ENCODE data around the gene UNC45B.

Gene UNC45B

DNA sequence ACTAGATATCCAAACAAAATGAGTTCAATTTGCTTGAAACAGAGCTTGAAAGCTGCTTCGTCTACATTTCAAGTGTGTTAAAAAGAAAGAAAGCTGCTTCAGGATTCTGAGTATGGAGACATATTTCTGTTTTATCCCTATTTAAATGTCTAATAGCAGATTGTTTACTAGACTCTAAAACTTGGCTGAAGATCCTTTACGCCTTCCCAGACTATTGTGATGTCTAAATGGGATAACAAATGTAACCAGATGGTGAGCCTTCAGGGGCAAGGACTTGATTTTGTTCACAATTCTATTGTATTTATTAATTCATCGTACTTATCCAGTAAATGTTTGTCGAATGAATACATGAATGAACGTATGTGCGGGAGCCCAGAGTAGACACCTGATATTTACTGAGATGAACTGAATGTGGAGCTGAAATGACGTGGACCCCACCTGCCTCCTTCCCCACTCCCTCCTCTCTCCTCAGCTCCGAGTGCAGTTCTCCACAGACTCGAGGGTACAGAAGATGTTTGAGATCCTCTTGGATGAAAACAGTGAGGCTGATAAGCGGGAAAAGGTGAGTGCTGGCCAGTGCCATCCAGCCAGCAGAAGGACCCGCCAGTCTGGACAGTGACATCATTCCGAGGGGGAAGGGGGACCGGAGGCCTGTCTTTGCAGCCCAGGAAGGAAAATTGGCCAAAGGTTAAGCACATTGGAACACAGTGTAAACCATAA is 5.0 kb downstream of the UNC45B start:
- TF ChIP-seq, protein P1, sequence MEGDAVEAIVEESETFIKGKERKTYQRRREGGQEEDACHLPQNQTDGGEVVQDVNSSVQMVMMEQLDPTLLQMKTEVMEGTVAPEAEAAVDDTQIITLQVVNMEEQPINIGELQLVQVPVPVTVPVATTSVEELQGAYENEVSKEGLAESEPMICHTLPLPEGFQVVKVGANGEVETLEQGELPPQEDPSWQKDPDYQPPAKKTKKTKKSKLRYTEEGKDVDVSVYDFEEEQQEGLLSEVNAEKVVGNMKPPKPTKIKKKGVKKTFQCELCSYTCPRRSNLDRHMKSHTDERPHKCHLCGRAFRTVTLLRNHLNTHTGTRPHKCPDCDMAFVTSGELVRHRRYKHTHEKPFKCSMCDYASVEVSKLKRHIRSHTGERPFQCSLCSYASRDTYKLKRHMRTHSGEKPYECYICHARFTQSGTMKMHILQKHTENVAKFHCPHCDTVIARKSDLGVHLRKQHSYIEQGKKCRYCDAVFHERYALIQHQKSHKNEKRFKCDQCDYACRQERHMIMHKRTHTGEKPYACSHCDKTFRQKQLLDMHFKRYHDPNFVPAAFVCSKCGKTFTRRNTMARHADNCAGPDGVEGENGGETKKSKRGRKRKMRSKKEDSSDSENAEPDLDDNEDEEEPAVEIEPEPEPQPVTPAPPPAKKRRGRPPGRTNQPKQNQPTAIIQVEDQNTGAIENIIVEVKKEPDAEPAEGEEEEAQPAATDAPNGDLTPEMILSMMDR (conservative IDR thresholded peaks at IDR 0.05; ENCODE audit: low read depth, low read length): no peak
- DNase-seq (ENCODE audit: low read depth): no peak
- no peak overlapping the region for H3K4me3 ChIP-seq (ENCODE audit: low read length)

- TF ChIP-seq, protein P1 (conservative IDR thresholded peaks at IDR 0.05; ENCODE audit: low read depth, low read length): no peak
- no peak overlapping the region for H3K4me3 ChIP-seq (ENCODE audit: low read length)
- no peak for DNase-seq (ENCODE audit: low read depth)
Observed at GRCh38 chr17:35154196-35155165, 6.9 kb downstream of the UNC45B start.

DNA sequence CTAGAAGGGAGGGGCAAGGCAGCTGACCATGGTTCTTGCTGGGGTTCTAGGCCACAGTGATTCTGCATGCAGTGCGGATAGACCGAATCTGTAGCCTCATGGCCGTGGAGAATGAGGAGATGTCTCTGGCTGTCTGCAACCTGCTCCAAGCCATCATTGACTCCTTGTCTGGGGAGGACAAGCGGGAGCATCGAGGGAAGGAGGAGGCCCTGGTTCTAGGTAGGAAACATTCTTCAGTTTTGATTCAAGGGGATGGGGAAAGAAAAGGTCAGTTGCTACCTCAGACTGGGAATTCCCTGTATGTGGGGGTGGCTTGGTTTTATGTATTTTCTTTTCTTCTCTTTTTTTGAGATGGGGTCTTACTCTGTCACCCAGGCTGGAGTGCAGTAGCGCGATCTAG is 7.6 kb downstream of the UNC45B start:
- H3K4me3 ChIP-seq (ENCODE audit: low read length): no peak overlapping the region
- no peak for DNase-seq (ENCODE audit: low read depth)
- TF ChIP-seq, protein P1 (conservative IDR thresholded peaks at IDR 0.05; ENCODE audit: low read depth, low read length): no peak

GRCh38 chr17:35159940-35160339 is 12.3 kb downstream of the UNC45B start:
- TF ChIP-seq, protein P1 (conservative IDR thresholded peaks at IDR 0.05; ENCODE audit: low read depth, low read length): no peak
- DNase-seq (ENCODE audit: low read depth): no peak
- no peak overlapping the region for H3K4me3 ChIP-seq (ENCODE audit: low read length)

DNA sequence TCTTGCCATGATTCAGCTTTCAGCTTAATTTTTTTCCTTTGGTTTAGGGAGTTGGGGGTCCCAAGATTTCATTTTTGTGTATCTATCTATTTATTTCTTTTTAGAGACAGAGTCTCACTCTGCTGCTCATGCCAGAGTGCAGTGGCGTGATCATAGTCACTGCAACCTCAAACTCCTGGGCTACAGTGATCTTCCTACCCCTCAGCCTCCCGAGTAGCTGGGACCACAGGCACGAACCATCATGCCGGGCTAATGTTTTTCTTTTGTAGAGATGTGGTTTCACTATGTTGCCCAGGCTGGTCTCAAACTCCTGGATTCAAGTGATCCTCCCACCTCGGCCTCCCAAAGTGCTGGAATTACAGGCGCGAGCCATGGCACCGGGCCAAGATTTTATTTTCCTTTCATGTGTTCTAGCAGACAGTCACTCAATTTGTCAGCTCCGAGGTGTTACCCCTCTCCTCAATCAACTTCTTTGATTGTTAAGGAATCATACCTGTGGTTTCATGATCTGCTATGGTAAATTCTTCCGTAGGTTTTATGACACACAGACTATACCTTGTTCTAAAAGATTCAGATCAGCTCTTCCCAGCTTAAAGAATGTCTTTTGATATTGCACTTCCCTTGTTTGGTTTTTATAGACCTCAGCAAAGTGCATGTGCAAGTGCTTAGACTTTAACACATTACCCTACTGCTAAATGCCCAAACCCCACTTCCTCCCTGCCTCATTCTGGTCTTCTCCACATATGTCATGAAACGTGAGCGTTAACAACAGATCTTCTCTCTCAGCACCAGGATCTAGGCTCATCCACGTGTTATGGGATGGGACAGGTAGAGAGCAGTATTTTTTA is 13.0 kb downstream of the UNC45B start:
- H3K4me3 ChIP-seq (ENCODE audit: low read length): no peak overlapping the region
- TF ChIP-seq, protein P1 (conservative IDR thresholded peaks at IDR 0.05; ENCODE audit: low read depth, low read length): no peak
- DNase-seq (ENCODE audit: low read depth): no peak

GRCh38 chr17:35161281-35161761 is 13.7 kb downstream of the UNC45B start:
- no peak for DNase-seq (ENCODE audit: low read depth)
- no peak overlapping the region for H3K4me3 ChIP-seq (ENCODE audit: low read length)
- TF ChIP-seq, protein P1 (conservative IDR thresholded peaks at IDR 0.05; ENCODE audit: low read depth, low read length): no peak

Data from retinal pigment epithelial cell (primary cell).